Common myeloid progenitor, CD34-positive (primary cell): ENCODE data around the gene ARSG.

Source experiments
- CTCF ChIA-PET: fragments of 350-600 bp; sonication (Branson Sonifier 250); formaldehyde crosslinking; loops from one replicate; lab custom pipeline; 2021; ENCODE audit warnings: antibody characterized with exemption; lab: Charles Lee
- POLR2A ChIA-PET: fragments of 350-600 bp; sonication (Branson Sonifier 250); formaldehyde crosslinking; loops from one replicate; lab custom pipeline; 2021; ENCODE audit warnings: antibody characterized with exemption; lab: Charles Lee
- DNase-seq, 3 donors: peaks; one replicate each; pipeline versions ENCODE4 v3.0.0 to v3.0.0-alpha.2; 2013
- H3K27ac ChIP-seq, 2 experiments: 1 replicate in 1 of 2; 2 replicates in 1 of 2; pipeline ENCODE4 v1.7.0; 2013; ENCODE audit warnings: inconsistent platforms in 2 of 2, low read length in 2 of 2, mild to moderate bottlenecking in 2 of 2, low read depth in 1 of 2, moderate library complexity in 1 of 2; ENCODE audit not compliant: severe bottlenecking in 2 of 2, insufficient read depth in 1 of 2, poor library complexity in 1 of 2
- H3K27me3 ChIP-seq, 5 experiments: replicated peaks in 2 of 5; 1 replicate in 3 of 5; 2 replicates in 2 of 5; pipeline versions ENCODE4 v1.6.1 to v1.7.0; 2013; ENCODE audit warnings: low read length in 4 of 5, mild to moderate bottlenecking in 2 of 5, moderate library complexity in 2 of 5, inconsistent platforms in 1 of 5; ENCODE audit not compliant: insufficient read depth in 5 of 5, control insufficient read depth in 4 of 5
- H3K36me3 ChIP-seq, 4 experiments: 1 replicate in 2 of 4; 2 replicates in 2 of 4; pipeline versions ENCODE4 v1.6.1 to v1.7.0; 2013; ENCODE audit warnings: low read length in 3 of 4, control low read depth in 1 of 4, mild to moderate bottlenecking in 1 of 4; ENCODE audit not compliant: control insufficient read depth in 4 of 4, insufficient read depth in 4 of 4
- H3K4me1 ChIP-seq, 4 experiments: 1 replicate in 3 of 4; 2 replicates in 1 of 4; pipeline versions ENCODE4 v1.6.1 to v1.7.1; 2013; ENCODE audit warnings: low read length in 3 of 4, mild to moderate bottlenecking in 3 of 4, control low read depth in 1 of 4, inconsistent platforms in 1 of 4, moderate library complexity in 1 of 4; ENCODE audit not compliant: control insufficient read depth in 4 of 4, insufficient read depth in 4 of 4; ENCODE audit errors: control extremely low read depth in 1 of 4
- H3K4me3 ChIP-seq, 7 experiments: 1 replicate in 4 of 7; 2 replicates in 3 of 7; pipeline versions ENCODE4 v1.5.1 to v1.7.0; 2013; ENCODE audit warnings: mild to moderate bottlenecking in 7 of 7, low read length in 6 of 7, moderate library complexity in 6 of 7, inconsistent platforms in 2 of 7, low read depth in 2 of 7, control low read depth in 1 of 7; ENCODE audit not compliant: insufficient read depth in 4 of 7, control insufficient read depth in 1 of 7; ENCODE audit errors: extremely low read depth in 1 of 7
- H3K9me3 ChIP-seq, 5 experiments: 1 replicate in 4 of 5; 2 replicates in 1 of 5; pipeline versions ENCODE4 v1.6.1 to v1.7.1; 2013; ENCODE audit warnings: low read length in 4 of 5, mild to moderate bottlenecking in 2 of 5, inconsistent platforms in 1 of 5, low read depth in 1 of 5, moderate library complexity in 1 of 5; ENCODE audit not compliant: control insufficient read depth in 4 of 5, insufficient read depth in 2 of 5; ENCODE audit errors: control extremely low read depth in 1 of 5
- WGBS: methylation state at CpG from one replicate; pipeline ENCODE4 v1.1.5; 2013; ENCODE audit not compliant: insufficient coverage; 5-methylcytosine and 5-hydroxymethylcytosine counted together

ARSG gene

DNA sequence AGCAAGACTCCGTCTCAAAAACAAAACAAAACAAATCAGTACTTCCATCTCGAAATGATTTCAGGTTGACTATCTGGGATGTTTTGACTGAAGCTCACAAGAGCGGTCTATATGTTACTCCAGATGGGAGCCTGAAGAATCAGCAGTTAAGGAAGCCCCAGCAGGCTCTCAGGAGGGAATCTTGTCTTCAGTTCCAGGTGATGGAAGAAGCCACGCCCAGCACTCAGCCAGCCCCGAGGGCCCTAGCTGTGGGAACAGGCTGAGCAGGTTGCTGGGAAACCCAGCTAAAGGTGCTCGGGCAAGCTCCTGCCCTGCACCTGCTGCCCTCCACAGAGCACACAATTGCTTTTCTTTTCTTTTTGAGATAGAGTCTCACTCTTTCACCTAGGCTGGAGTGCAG, 133.6 kb downstream of the ARSG start:
- DNase-seq, result no peak
- POLR2A ChIA-PET, result no interaction called here
- Histone ChIP-seq H3K9me3 (no peaks in the 10 kb centered on the region), H3K27me3 (no peaks in the 10 kb centered on the region), H3K36me3 (no peaks in the 10 kb centered on the region), H3K4me1 (no peaks in the 10 kb centered on the region), H3K4me3 (no peak overlapping the region), H3K27ac (no peak overlapping the region)
- 93% methylated on average over 5 of the region's 6 CpGs for WGBS
- CTCF ChIA-PET, result interaction anchor here (0.8 to 1.1 kb wide), 2 partner anchors 8 to 146 kb away, joined by 3 to 5 read pairs; no protein-coding TSS in a partner anchor

DNA sequence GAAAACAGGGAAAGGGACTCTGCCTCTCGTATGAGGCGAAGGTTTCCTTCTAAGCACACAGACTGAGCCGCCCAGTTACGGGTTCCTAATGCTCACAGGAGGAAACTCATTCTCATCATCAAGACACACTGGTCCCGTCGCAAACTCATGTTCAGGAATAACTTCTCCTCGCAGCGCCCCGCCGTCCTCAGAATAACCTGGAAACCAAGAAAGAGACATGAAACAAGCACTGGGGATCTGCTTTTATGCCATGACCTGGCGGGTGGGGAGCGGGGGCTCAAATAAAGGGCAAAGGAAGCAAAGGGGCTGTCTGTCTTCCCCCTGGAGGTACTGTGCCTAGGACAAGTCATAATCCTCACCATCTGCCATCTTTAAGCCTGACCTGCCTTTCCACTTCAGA, 134.7 kb downstream of the ARSG start:
- H3K27ac ChIP-seq, result no peak overlapping the region
- H3K36me3 ChIP-seq, result peaks cover 0 to 7% (median under 1%) of the 10 kb centered on the region in 4 experiments
- no peak for DNase-seq
- CTCF ChIA-PET, result no interaction called here
- no peaks in the 10 kb centered on the region for H3K9me3 ChIP-seq
- no peak overlapping the region for H3K4me3 ChIP-seq
- H3K27me3 ChIP-seq, result no peaks in the 10 kb centered on the region
- no peaks in the 10 kb centered on the region for H3K4me1 ChIP-seq
- POLR2A ChIA-PET, result no interaction called here
- WGBS, result 99% methylated on average over 10 of the region's 12 CpGs

DNA sequence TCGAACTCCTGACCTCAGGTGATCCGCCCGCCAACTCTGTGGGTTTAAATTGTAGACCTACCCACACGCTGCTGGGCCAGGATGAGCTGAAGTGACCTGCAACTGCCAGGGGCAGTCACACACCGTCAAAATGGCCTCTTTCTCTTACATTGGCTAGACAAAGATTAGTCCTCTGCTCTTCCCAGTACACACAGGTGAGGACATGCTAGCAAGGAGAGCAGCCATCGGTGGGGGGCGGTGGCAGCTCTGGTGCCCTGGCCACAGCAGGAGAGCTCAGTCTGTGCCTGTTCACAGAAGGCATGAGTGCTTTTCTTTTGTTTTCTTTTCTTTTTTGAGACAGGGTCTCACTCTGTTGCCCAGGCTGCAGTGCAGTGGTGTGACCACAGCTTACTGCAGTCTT, 136.3 kb downstream of the ARSG start:
- 100% methylated on average over 1 of the region's 7 CpGs for WGBS
- Histone ChIP-seq H3K4me3 (no peak overlapping the region), H3K36me3 (peaks cover 0 to 8% (median under 1%) of the 10 kb centered on the region in 4 experiments), H3K9me3 (no peaks in the 10 kb centered on the region), H3K27ac (no peak overlapping the region), H3K4me1 (no peaks in the 10 kb centered on the region), H3K27me3 (no peaks in the 10 kb centered on the region)
- ChIA-PET CTCF (interaction anchor here (1.2 to 1.7 kb wide), 4 partner anchors 10 to 228 kb away, joined by 4 to 7 read pairs (median 4); no protein-coding TSS in a partner anchor), POLR2A (no interaction called here)
- DNase-seq, result no peak

DNA sequence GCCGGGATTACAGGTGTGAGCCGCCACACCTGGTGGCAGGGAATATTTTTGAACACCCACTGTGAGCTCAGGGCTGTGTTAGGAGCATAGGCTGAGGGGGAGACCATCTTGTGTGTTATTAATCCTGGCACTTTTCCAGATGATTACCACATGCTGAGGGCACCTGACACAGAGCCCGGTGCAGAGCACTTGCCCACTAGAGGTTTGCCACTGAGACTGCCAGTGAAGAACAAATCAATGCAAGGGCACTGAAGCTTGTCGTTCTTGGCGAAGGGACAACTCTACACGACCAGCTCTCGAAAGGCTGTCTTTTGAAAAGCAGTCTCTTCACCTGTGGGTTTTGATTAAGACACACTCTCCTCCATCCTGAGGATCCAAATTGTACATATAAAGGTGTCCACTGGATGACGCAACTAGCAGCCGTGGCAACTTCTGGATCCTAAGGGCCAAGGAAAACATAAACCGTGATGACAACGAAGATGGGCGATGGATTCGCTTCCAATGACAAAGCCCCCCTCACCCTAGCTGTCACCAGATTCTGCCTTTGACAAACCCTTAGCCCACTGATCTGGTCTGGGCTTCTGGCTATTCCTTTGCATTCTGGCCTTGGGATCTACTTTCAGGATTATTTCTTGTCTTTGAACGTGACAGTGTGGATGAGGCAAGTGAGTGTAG, 137.3 kb downstream of the ARSG start:
- no peaks in the 10 kb centered on the region for H3K4me1 ChIP-seq
- ChIA-PET CTCF (interaction anchor here (1.2 to 1.6 kb wide), 3 partner anchors 11 to 229 kb away, joined by 4 to 7 read pairs (median 5); no protein-coding TSS in a partner anchor), POLR2A (interaction anchor here (0.8 kb wide), 1 partner anchor 12 kb away, joined by 3 read pairs; no protein-coding TSS in a partner anchor)
- no peak for DNase-seq
- no peaks in the 10 kb centered on the region for H3K9me3 ChIP-seq
- peaks cover 0 to 13% (median 2%) of the 10 kb centered on the region in 4 experiments for H3K36me3 ChIP-seq
- 96% methylated on average over 14 of the region's 14 CpGs for WGBS
- H3K27ac ChIP-seq, result no peak overlapping the region
- no peak overlapping the region for H3K4me3 ChIP-seq
- H3K27me3 ChIP-seq, result no peaks in the 10 kb centered on the region

DNA sequence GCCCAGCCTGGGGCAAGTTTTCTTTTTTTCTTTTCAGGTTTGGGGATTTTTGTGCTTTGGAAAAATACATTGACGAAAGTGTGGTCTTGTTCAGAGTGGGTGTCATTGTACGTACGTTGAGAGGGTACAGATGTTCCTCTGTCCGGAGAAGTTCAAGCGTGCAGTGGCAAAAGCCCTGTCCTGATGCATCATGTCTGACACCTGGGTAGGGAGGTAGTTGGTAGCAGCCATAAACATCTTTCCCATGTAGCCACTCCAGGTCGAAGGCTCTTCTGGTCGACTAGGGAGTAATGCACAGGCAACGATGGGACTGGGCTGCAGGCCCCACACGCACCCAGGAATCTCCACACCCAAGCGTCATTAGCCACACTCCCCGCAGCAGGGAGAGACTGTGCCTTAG, 138.6 kb downstream of the ARSG start:
- no peak overlapping the region for H3K27ac ChIP-seq
- no peak for DNase-seq
- no peaks in the 10 kb centered on the region for H3K4me1 ChIP-seq
- 99% methylated on average over 10 of the region's 11 CpGs for WGBS
- H3K9me3 ChIP-seq, result no peaks in the 10 kb centered on the region
- H3K36me3 ChIP-seq, result peaks cover 0 to 13% (median 2%) of the 10 kb centered on the region in 4 experiments
- ChIA-PET POLR2A (no interaction called here), CTCF (interaction anchor here (1.8 kb wide), 1 partner anchor 32 kb away, joined by 7 read pairs; no protein-coding TSS in a partner anchor)
- no peaks in the 10 kb centered on the region for H3K27me3 ChIP-seq
- no peak overlapping the region for H3K4me3 ChIP-seq

DNA sequence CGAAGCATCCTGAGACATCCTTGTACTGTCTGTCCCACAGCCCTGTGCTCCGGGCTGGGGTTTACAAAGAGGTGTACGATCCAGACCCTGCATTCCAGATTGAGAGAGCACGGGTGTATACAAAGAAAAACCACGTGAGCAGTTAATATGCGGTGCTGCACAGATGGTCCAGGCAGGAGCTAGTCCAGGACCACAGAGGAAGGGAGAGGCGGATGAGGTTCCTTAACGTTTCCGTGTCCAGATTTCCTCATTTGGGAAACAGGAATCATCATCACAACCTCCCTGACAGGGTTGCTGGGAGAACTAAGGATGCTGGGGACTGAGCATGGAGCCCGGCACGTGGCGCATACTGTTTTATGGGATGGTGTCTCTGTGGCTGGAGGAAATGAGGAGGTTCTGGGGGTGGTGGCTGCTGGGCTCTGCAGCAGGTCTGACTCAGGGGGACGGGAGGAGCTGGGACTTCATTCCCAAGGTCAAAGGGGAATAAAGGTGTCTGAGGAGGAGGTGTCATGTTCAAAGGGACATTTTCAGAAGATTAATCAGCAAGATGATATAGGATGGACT, 139.8 kb downstream of the ARSG start:
- Histone ChIP-seq H3K4me1 (peaks cover 0 to 6% (median 3%) of the 10 kb centered on the region in 4 experiments), H3K27ac (no peak overlapping the region), H3K9me3 (no peaks in the 10 kb centered on the region), H3K4me3 (no peak overlapping the region), H3K27me3 (no peaks in the 10 kb centered on the region), H3K36me3 (peaks cover 0 to 18% (median 2%) of the 10 kb centered on the region in 4 experiments)
- DNase-seq, result no peak
- WGBS, result 100% methylated on average over 10 of the region's 13 CpGs
- ChIA-PET POLR2A (no interaction called here), CTCF (interaction anchor here (0.7 to 3.1 kb wide), 9 partner anchors 12 to 247 kb away, joined by 3 to 22 read pairs (median 3); no protein-coding TSS in a partner anchor)

DNA sequence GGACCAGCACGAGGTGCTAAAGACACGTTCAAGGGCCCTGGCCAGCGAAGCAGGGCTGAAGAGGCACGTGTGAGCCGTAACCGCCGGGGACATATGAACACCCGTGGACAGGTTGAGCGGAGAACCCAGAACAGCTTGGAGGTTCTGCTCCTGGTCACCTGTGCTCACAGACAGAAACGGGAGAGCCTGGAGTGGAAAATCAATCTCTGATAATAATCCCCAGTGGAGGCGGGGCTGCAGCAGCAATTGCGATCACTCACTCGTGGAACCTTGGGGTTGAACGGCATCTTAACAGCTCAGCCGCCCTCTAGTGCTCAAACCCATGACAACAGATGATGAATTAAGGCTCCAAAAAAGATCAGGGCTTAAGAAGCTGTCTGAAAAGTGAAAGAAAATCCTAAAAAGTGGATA, 140.4 kb downstream of the ARSG start:
- H3K4me3 ChIP-seq, result no peak overlapping the region
- ChIA-PET POLR2A (no interaction called here), CTCF (interaction anchor here (0.9 to 3.1 kb wide), 10 partner anchors 15 to 247 kb away, joined by 3 to 22 read pairs (median 4); no protein-coding TSS in a partner anchor)
- H3K4me1 ChIP-seq, result peaks cover 0 to 11% (median 8%) of the 10 kb centered on the region in 4 experiments
- no peaks in the 10 kb centered on the region for H3K27me3 ChIP-seq
- peaks cover 0 to 18% (median 2%) of the 10 kb centered on the region in 4 experiments for H3K36me3 ChIP-seq
- DNase-seq, result peak; percentile 32 to 67 (median 60)
- H3K27ac ChIP-seq, result no peak overlapping the region
- no peaks in the 10 kb centered on the region for H3K9me3 ChIP-seq
- 72% methylated on average over 11 of the region's 15 CpGs for WGBS
